ENCODE measurements around the gene ITIH2. TPM values are rescaled to one million over a fixed set of nuclear protein-coding genes. Genes with fewer than 3 reads are reported as not detected.

The ITIH2 gene
- total and polyA plus RNA-seq, 2 donors from 2014 or later, result 0.13 to 1.2 TPM

- Histone ChIP-seq H3K4me1 (ENCODE audit: control insufficient read depth in 2 of 3, insufficient read depth in 2 of 3, low read depth in 1 of 3, low read length in 3 of 3) (peaks cover 0 to 15% (median 5%) of the 10 kb centered on the region in 3 donors), H3K9me3 (ENCODE audit: control insufficient read depth in 2 of 3, insufficient read depth in 1 of 3, low read length in 3 of 3) (no peaks in the 10 kb centered on the region), H3K4me3 (ENCODE audit: low read length in 3 of 3) (peak within 1 kb of the TSS; percentile 93 to 98 (median 95)), H3K27ac (ENCODE audit: low read depth in 2 of 2, low read length in 2 of 2) (peak within 1 kb of the TSS; percentile 87 to 89), H3K27me3 (ENCODE audit: control insufficient read depth, insufficient read depth, low read length) (no peaks in the 10 kb centered on the region), H3K9ac (ENCODE audit: low read length in 3 of 3) (peak within 1 kb of the TSS; percentile 94 to 97 (median 97)), H3K36me3 (ENCODE audit: control insufficient read depth in 2 of 3, insufficient read depth in 3 of 3, low read length in 3 of 3) (peaks cover 0 to 2% (median 0%) of the 10 kb centered on the region in 3 donors)
- intact Hi-C loops (cut with DNase I), result no loop called here
- DNase-seq (peak; percentile 98 to 99 (median 99)), FAIRE-seq (peak; percentile 66)
- TF ChIP-seq CTCF (IDR thresholded peaks at IDR 0.05; ENCODE audit: borderline replicate concordance, extremely low read depth, insufficient read depth), result no peak
Observed at GRCh38 chr10:7787857-7788638, 84.9 kb downstream of the ITIH2 start, which contains the start of the genes ATP5F1C and KIN. Gene ATP5F1C (plus strand): TSS chr10:7788177. CDS start chr10:7788208, 31 bp downstream. Gene KIN (minus strand): TSS chr10:7787993. CDS start chr10:7787933, 60 bp downstream.

GRCh38 chr10:7788639-7789286 lies 85.6 kb downstream of the ITIH2 start:
- Histone ChIP-seq H3K4me3 (ENCODE audit: low read length in 3 of 3) (peak overlapping the region; percentile 82 to 98 (median 95)), H3K27me3 (ENCODE audit: control insufficient read depth, insufficient read depth, low read length) (no peaks in the 10 kb centered on the region), H3K36me3 (ENCODE audit: control insufficient read depth in 2 of 3, insufficient read depth in 3 of 3, low read length in 3 of 3) (peaks cover 0 to 2% (median 0%) of the 10 kb centered on the region in 3 donors), H3K9ac (ENCODE audit: low read length in 3 of 3) (peak overlapping the region; percentile 85 to 97 (median 94)), H3K27ac (ENCODE audit: low read depth in 2 of 2, low read length in 2 of 2) (peak overlapping the region; percentile 87 to 89), H3K4me1 (ENCODE audit: control insufficient read depth in 2 of 3, insufficient read depth in 2 of 3, low read depth in 1 of 3, low read length in 3 of 3) (peaks cover 0 to 15% (median 5%) of the 10 kb centered on the region in 3 donors), H3K9me3 (ENCODE audit: control insufficient read depth in 2 of 3, insufficient read depth in 1 of 3, low read length in 3 of 3) (no peaks in the 10 kb centered on the region)
- DNase-seq (peak in 4 of 5 donors; percentile 29 to 77 (median 61)), FAIRE-seq (no peak)
- no peak for TF ChIP-seq CTCF (IDR thresholded peaks at IDR 0.05; ENCODE audit: borderline replicate concordance, extremely low read depth, insufficient read depth)
- intact Hi-C loops (cut with DNase I), result no loop called here

- peaks cover 0 to 2% (median 0%) of the 10 kb centered on the region in 3 donors for H3K36me3 ChIP-seq (ENCODE audit: control insufficient read depth in 2 of 3, insufficient read depth in 3 of 3, low read length in 3 of 3)
- TF ChIP-seq CTCF (IDR thresholded peaks at IDR 0.05; ENCODE audit: borderline replicate concordance, extremely low read depth, insufficient read depth), result no peak
- H3K4me1 ChIP-seq (ENCODE audit: control insufficient read depth in 2 of 3, insufficient read depth in 2 of 3, low read depth in 1 of 3, low read length in 3 of 3), result peaks cover 0 to 15% (median 5%) of the 10 kb centered on the region in 3 donors
- intact Hi-C loops (cut with DNase I), result no loop called here
- H3K27ac ChIP-seq (ENCODE audit: low read depth in 2 of 2, low read length in 2 of 2), result no peak overlapping the region
- DNase-seq (no peak), FAIRE-seq (no peak)
- peak overlapping the region; percentile 82 to 98 (median 95) for H3K4me3 ChIP-seq (ENCODE audit: low read length in 3 of 3)
- no peaks in the 10 kb centered on the region for H3K27me3 ChIP-seq (ENCODE audit: control insufficient read depth, insufficient read depth, low read length)
- H3K9me3 ChIP-seq (ENCODE audit: control insufficient read depth in 2 of 3, insufficient read depth in 1 of 3, low read length in 3 of 3), result no peaks in the 10 kb centered on the region
- peak overlapping the region in 2 of 3 donors; percentile 94 to 97 for H3K9ac ChIP-seq (ENCODE audit: low read length in 3 of 3)
Observed at GRCh38 chr10:7789390-7789789, 86.3 kb downstream of the ITIH2 start.
